ENCODE results near the gene TSPAN5. TPM values are rescaled to one million over a fixed set of nuclear protein-coding genes. Genes with fewer than 3 reads are reported as not detected.

TSPAN5 gene
- total RNA-seq, 1 experiment from 2014 or later = 12.4 TPM

GRCh38 chr4:98540803-98541202 is 117.6 kb downstream of the TSPAN5 start:
- DNase-seq = no peak
- H3K79me2 ChIP-seq (ENCODE audit: low read depth) = no peaks in the 10 kb centered on the region
- no peaks in the 10 kb centered on the region for H3K9me3 ChIP-seq (ENCODE audit: insufficient read depth, low read depth)
- no peaks in the 10 kb centered on the region for H4K20me1 ChIP-seq (ENCODE audit: insufficient read depth)
- no peak overlapping the region for H3K4me2 ChIP-seq
- H2AFZ ChIP-seq = no peak overlapping the region
- no TSS peak for BruUV-seq (replicated peaks)
- H3K4me3 ChIP-seq = no peak overlapping the region
- H3K27ac ChIP-seq = no peak overlapping the region
- intact Hi-C loops (cut with micrococcal nuclease; ENCODE audit: unreplicated experiment) = no loop called here
- H3K4me1 ChIP-seq (replicated peaks; ENCODE audit: insufficient read depth) = no peaks in the 10 kb centered on the region
- H3K36me3 ChIP-seq (ENCODE audit: low read depth) = no peaks in the 10 kb centered on the region
- CTCF ChIA-PET = no interaction called here
- H3K27me3 ChIP-seq (ENCODE audit: insufficient read depth, low read depth) = no peaks in the 10 kb centered on the region
- TF ChIP-seq EZH2 (IDR thresholded peaks at IDR 0.05; ENCODE audit: low read depth) = no peak
- TF ChIP-seq CTCF (conservative IDR thresholded peaks at IDR 0.05) = no peak
- POLR2A ChIA-PET (ENCODE audit: unreplicated experiment) = no interaction called here
- no peaks in the 10 kb centered on the region for H3F3A ChIP-seq (ENCODE audit: insufficient read depth, low read depth)
- no peaks in the 10 kb centered on the region for H3K9me2 ChIP-seq (ENCODE audit: insufficient read depth)

GRCh38 chr4:98539741-98540140 is 118.7 kb downstream of the TSPAN5 start:
- H3K9me3 ChIP-seq (ENCODE audit: insufficient read depth, low read depth) = no peaks in the 10 kb centered on the region
- DNase-seq = no peak
- no peaks in the 10 kb centered on the region for H3K27me3 ChIP-seq (ENCODE audit: insufficient read depth, low read depth)
- H3K27ac ChIP-seq = no peak overlapping the region
- H3F3A ChIP-seq (ENCODE audit: insufficient read depth, low read depth) = no peaks in the 10 kb centered on the region
- H3K9me2 ChIP-seq (ENCODE audit: insufficient read depth) = no peaks in the 10 kb centered on the region
- BruUV-seq (replicated peaks) = no TSS peak
- POLR2A ChIA-PET (ENCODE audit: unreplicated experiment) = no interaction called here
- CTCF ChIA-PET = no interaction called here
- intact Hi-C loops (cut with micrococcal nuclease; ENCODE audit: unreplicated experiment) = no loop called here
- TF ChIP-seq EZH2 (IDR thresholded peaks at IDR 0.05; ENCODE audit: low read depth) = no peak
- TF ChIP-seq CTCF (conservative IDR thresholded peaks at IDR 0.05) = no peak
- no peaks in the 10 kb centered on the region for H4K20me1 ChIP-seq (ENCODE audit: insufficient read depth)
- no peak overlapping the region for H3K4me3 ChIP-seq
- H3K79me2 ChIP-seq (ENCODE audit: low read depth) = no peaks in the 10 kb centered on the region
- no peaks in the 10 kb centered on the region for H3K36me3 ChIP-seq (ENCODE audit: low read depth)
- H2AFZ ChIP-seq = no peak overlapping the region
- H3K4me2 ChIP-seq = no peak overlapping the region
- no peaks in the 10 kb centered on the region for H3K4me1 ChIP-seq (replicated peaks; ENCODE audit: insufficient read depth)

DNA sequence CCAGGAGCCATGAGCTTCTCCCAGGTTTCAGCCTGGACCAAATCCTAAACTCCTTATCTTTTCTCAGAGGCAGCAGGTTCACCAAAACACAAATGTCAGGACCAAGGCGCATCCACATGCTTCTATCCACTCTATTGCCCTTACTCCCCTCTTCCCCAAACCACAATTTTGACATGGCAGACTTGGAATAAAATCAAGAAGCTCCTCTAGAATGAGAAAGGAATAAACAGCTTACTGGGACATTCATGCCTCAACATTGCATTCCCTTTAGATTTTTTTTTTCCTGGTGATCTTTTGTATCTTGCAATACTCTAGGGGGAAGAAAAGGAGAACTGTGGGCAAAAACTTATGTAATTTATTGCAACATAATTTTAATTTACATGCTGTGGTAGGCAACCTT is 119.1 kb downstream of the TSPAN5 start:
- H3K4me3 ChIP-seq = no peak overlapping the region
- ChIA-PET POLR2A (ENCODE audit: unreplicated experiment) (no interaction called here), CTCF (no interaction called here)
- no peaks in the 10 kb centered on the region for H3K27me3 ChIP-seq (ENCODE audit: insufficient read depth, low read depth)
- H3K27ac ChIP-seq = no peak overlapping the region
- no peaks in the 10 kb centered on the region for H4K20me1 ChIP-seq (ENCODE audit: insufficient read depth)
- H2AFZ ChIP-seq = no peak overlapping the region
- no peaks in the 10 kb centered on the region for H3K79me2 ChIP-seq (ENCODE audit: low read depth)
- no peaks in the 10 kb centered on the region for H3F3A ChIP-seq (ENCODE audit: insufficient read depth, low read depth)
- no peaks in the 10 kb centered on the region for H3K36me3 ChIP-seq (ENCODE audit: low read depth)
- DNase-seq = no peak
- H3K4me1 ChIP-seq (replicated peaks; ENCODE audit: insufficient read depth) = no peaks in the 10 kb centered on the region
- no TSS peak for BruUV-seq (replicated peaks)
- no peak overlapping the region for H3K4me2 ChIP-seq
- TF ChIP-seq CTCF (conservative IDR thresholded peaks at IDR 0.05) (no peak), EZH2 (IDR thresholded peaks at IDR 0.05; ENCODE audit: low read depth) (no peak)
- H3K9me3 ChIP-seq (ENCODE audit: insufficient read depth, low read depth) = no peaks in the 10 kb centered on the region
- H3K9me2 ChIP-seq (ENCODE audit: insufficient read depth) = no peaks in the 10 kb centered on the region
- intact Hi-C loops (cut with micrococcal nuclease; ENCODE audit: unreplicated experiment) = no loop called here
